ENCODE results near the gene PBX2.
"Not testable (repeated sequence)": the region's sequence is repeated elsewhere in the genome, so short reads cannot be mapped to it uniquely, and the experiment has no call there.

PBX2 gene

GRCh38 chr6:32148289-32149091 is 41.5 kb downstream of the PBX2 start:
- peak; percentile 71 to 76 for DNase-seq

- no peak for DNase-seq
These were observed 42.4 kb downstream of the PBX2 start for GRCh38 chr6:32147401-32148132.

- no peak for DNase-seq
These were observed 43.3 kb downstream of the PBX2 start for GRCh38 chr6:32146687-32147086.

DNA sequence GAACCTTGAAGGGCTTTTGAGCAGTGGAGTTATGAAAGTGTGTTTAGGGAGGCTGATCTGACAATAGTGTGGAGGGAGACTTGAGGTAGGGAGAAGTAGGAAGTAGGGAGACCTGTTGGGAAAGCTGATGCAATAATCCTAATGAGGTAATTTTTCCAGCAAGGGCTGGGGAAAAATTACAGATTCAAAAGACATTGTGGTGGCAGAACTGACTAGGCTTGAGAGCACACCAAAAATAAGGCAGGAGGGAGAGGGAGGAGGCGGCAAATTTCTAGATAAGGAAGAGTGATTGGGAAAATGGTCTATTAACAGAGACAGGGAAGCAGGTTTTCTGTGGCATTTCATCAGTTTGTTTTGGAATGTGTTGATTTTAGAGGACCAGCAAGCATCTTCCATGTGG is 43.7 kb downstream of the PBX2 start:
- DNase-seq, result no peak

DNA sequence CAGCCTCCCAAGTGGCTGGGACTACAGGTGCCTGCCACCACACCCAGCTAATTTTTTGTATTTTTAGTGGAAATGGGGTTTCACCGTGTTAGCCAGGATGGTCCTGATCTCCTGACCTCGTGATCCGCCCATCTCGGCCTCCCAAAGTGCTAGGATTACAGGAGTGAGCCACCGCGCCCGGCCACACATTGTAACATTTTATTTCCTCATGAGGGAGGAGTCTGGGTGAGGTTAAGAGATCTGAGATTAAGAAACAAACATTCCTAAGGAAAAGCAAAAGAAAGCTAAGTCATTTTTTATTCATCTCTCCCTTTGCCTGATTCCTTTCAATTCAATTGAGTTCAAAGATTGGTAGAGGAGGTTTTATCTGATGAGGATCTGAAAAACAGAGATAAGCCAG is 45.8 kb downstream of the PBX2 start:
- not testable (repeated sequence) for DNase-seq

DNA sequence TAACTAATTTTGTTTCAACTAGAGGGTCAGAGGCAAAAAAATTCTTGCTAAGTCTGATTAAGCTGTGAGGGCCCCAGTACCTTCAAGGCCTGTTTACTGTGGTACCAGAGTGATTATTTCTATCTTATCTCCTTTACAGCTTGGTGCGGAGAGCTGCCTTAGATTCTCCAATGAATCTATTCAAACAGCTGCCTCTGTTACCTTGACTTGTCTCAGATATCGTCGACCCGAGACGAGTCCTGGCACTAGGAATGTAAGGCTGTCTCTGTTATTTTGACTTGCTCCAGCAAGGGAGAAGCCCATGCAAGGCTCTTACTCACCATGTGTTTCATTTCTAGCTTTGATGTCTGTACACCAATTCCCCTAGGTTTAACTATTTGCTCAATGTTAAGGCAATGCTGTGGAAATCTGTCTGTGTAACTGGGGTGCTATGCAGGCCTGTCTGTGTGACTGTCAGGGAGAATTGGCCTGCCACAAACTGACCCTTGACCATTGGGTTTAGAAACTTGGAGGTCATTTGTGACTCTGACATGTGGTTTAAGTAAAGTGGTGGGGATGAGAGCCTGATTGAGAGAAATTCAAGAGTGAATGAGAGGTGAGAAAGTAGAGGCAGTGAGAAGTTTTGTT is 49.5 kb downstream of the PBX2 start:
- no peak for DNase-seq

DNA sequence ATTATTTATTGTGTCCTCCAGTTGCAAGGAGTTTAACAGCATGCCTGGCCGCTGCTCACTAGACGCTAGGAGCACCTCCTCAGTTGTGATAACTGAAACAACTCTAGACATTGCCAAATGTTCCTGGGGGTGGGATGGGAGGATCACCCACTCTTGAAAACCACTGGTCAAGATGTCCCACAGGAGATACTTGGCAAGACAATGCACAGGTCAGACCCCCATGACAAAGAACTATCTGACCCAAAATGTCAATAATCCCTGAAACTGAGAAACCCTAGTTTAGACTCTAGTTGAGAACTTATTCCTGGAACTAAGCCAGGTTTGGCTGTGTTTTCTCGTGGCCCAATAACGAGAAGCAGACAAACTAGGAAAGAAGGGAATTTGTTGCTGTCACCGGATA is 50.4 kb downstream of the PBX2 start:
- DNase-seq, result no peak

GRCh38 chr6:32137454-32137853 is 52.5 kb downstream of the PBX2 start:
- DNase-seq, result no peak

All from stimulated activated CD4-positive, alpha-beta T cell treated with anti-CD3 and anti-CD28 coated beads, Interleukin-2, amount 100 ng/mL, for 24 hours (primary cell).